ENCODE measurements around the gene TEX28. TPM values are rescaled to one million over a fixed set of nuclear protein-coding genes. Genes with fewer than 3 reads are reported as not detected.

Gene TEX28
- total and polyA plus RNA-seq, 2 donors (not counting 1 experiment from before 2014, with no cell fraction given), result not detected

DNA sequence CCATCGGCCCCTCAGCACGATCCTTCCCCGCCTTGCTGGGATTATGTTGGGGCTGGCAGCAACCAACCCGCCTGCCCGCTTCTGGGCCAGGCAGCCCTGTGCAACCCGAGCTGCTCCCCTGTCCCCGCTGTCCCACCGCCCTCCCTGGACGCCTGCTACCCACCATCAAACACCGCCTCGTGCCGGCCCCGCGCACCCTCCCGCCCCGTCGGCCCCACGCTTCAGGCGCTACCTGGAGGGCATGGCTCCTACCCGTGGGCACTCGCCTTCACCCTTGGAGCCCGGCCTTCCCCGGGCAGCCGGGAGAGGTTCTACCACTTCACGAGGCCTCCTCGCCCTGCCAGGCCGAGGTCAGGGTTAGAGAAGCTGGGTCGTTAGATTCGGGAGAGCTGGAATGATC lies 37.6 kb upstream of the TEX28 start:
- Histone ChIP-seq H3K4me1 (ENCODE audit: control insufficient read depth, extremely low read depth, insufficient read depth, low read length) (no peaks in the 10 kb centered on the region), H3K4me2 (ENCODE audit: extremely low read depth, insufficient read depth, low read length) (no peak overlapping the region), H3K27ac (ENCODE audit: insufficient read depth, low read length) (no peak overlapping the region), H3K9ac (ENCODE audit: insufficient read depth, low read length) (no peak overlapping the region), H2AFZ (ENCODE audit: low read length) (no peak overlapping the region), H3K9me3 (ENCODE audit: control insufficient read depth, insufficient read depth, low read depth, low read length) (no peaks in the 10 kb centered on the region), H4K20me1 (ENCODE audit: control insufficient read depth, extremely low read depth, insufficient read depth, low read length) (no peaks in the 10 kb centered on the region), H3K79me2 (ENCODE audit: control insufficient read depth, insufficient read depth, low read length) (no peaks in the 10 kb centered on the region), H3K27me3 (ENCODE audit: control insufficient read depth, insufficient read depth, low read length) (peaks cover 2% of the 10 kb centered on the region), H3K4me3 (replicated peaks in 1 of 4; ENCODE audit: control extremely low read depth in 1 of 4, insufficient read depth in 1 of 4, low read depth in 3 of 4, low read length in 4 of 4) (no peak overlapping the region), H3K36me3 (ENCODE audit: control insufficient read depth, insufficient read depth, low read length) (no peaks in the 10 kb centered on the region)
- TF ChIP-seq, protein P1, sequence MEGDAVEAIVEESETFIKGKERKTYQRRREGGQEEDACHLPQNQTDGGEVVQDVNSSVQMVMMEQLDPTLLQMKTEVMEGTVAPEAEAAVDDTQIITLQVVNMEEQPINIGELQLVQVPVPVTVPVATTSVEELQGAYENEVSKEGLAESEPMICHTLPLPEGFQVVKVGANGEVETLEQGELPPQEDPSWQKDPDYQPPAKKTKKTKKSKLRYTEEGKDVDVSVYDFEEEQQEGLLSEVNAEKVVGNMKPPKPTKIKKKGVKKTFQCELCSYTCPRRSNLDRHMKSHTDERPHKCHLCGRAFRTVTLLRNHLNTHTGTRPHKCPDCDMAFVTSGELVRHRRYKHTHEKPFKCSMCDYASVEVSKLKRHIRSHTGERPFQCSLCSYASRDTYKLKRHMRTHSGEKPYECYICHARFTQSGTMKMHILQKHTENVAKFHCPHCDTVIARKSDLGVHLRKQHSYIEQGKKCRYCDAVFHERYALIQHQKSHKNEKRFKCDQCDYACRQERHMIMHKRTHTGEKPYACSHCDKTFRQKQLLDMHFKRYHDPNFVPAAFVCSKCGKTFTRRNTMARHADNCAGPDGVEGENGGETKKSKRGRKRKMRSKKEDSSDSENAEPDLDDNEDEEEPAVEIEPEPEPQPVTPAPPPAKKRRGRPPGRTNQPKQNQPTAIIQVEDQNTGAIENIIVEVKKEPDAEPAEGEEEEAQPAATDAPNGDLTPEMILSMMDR (conservative IDR thresholded peaks at IDR 0.05 in 1 of 2, IDR thresholded peaks at IDR 0.05 in 1 of 2; ENCODE audit: low read depth in 1 of 2, low read length in 2 of 2), result no peak
- no peak for TF ChIP-seq EZH2 (IDR thresholded peaks at IDR 0.05; ENCODE audit: low read length, missing control alignments)
- no peak for DNase-seq (ENCODE audit: low read depth in 2 of 2)

DNA sequence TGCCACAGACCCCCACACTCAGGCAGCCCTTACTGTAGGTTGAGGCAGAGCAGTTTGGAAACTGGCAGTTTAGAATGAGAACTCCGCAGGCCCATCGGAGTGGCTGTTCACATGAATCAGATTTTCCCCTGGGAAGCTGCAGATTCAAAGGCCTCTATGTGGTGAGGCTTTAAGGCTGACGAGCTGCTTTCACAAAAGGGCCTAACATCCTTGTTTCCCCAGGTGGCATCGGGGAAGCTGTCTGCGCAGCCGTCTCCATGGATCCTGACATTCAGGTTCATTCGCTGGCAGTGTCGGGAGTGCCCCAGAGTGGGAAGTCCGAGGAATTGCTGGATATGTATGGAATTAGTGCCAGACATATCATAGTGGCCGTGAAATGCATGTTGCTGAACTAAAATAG lies 34.4 kb upstream of the TEX28 start:
- Histone ChIP-seq H3K4me3 (replicated peaks in 1 of 4; ENCODE audit: control extremely low read depth in 1 of 4, insufficient read depth in 1 of 4, low read depth in 3 of 4, low read length in 4 of 4) (no peak overlapping the region), H4K20me1 (ENCODE audit: control insufficient read depth, extremely low read depth, insufficient read depth, low read length) (no peaks in the 10 kb centered on the region), H3K79me2 (ENCODE audit: control insufficient read depth, insufficient read depth, low read length) (no peaks in the 10 kb centered on the region), H3K9me3 (ENCODE audit: control insufficient read depth, insufficient read depth, low read depth, low read length) (no peaks in the 10 kb centered on the region), H3K27me3 (ENCODE audit: control insufficient read depth, insufficient read depth, low read length) (peaks cover 7% of the 10 kb centered on the region), H3K9ac (ENCODE audit: insufficient read depth, low read length) (no peak overlapping the region), H3K36me3 (ENCODE audit: control insufficient read depth, insufficient read depth, low read length) (no peaks in the 10 kb centered on the region), H3K4me2 (ENCODE audit: extremely low read depth, insufficient read depth, low read length) (no peak overlapping the region), H2AFZ (ENCODE audit: low read length) (no peak overlapping the region), H3K27ac (ENCODE audit: insufficient read depth, low read length) (no peak overlapping the region), H3K4me1 (ENCODE audit: control insufficient read depth, extremely low read depth, insufficient read depth, low read length) (no peaks in the 10 kb centered on the region)
- TF ChIP-seq, protein P1 (conservative IDR thresholded peaks at IDR 0.05 in 1 of 2, IDR thresholded peaks at IDR 0.05 in 1 of 2; ENCODE audit: low read depth in 1 of 2, low read length in 2 of 2), result no peak
- no peak for TF ChIP-seq EZH2 (IDR thresholded peaks at IDR 0.05; ENCODE audit: low read length, missing control alignments)
- DNase-seq (ENCODE audit: low read depth in 2 of 2), result no peak

DNA sequence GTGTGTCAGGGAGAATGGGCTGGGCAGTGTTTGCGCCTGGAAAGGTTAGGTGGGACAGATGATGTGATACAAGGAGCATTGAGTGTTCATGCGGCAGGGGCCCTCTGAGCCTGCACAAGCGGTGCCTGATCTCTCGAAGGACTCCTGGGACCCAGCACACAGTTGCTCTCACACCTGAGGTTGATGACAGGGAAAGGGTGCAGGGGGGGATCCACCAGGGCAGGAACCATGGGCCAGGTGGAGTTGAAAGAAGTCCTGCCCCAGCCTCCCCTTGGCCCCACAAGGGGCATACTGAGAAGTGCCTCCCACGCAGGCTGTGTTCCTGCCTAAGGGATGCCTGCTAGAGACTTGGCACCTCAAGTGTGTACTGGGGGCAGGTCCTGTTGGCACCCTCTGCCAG lies 33.7 kb upstream of the TEX28 start:
- TF ChIP-seq EZH2 (IDR thresholded peaks at IDR 0.05; ENCODE audit: low read length, missing control alignments), result no peak
- TF ChIP-seq, protein P1 (conservative IDR thresholded peaks at IDR 0.05 in 1 of 2, IDR thresholded peaks at IDR 0.05 in 1 of 2; ENCODE audit: low read depth in 1 of 2, low read length in 2 of 2), result no peak
- no peak overlapping the region for H3K9ac ChIP-seq (ENCODE audit: insufficient read depth, low read length)
- H3K27me3 ChIP-seq (ENCODE audit: control insufficient read depth, insufficient read depth, low read length), result peaks cover 7% of the 10 kb centered on the region
- H3K4me3 ChIP-seq (replicated peaks in 1 of 4; ENCODE audit: control extremely low read depth in 1 of 4, insufficient read depth in 1 of 4, low read depth in 3 of 4, low read length in 4 of 4), result no peak overlapping the region
- H3K79me2 ChIP-seq (ENCODE audit: control insufficient read depth, insufficient read depth, low read length), result no peaks in the 10 kb centered on the region
- no peak for DNase-seq (ENCODE audit: low read depth in 2 of 2)
- no peak overlapping the region for H3K4me2 ChIP-seq (ENCODE audit: extremely low read depth, insufficient read depth, low read length)
- H3K9me3 ChIP-seq (ENCODE audit: control insufficient read depth, insufficient read depth, low read depth, low read length), result no peaks in the 10 kb centered on the region
- no peaks in the 10 kb centered on the region for H4K20me1 ChIP-seq (ENCODE audit: control insufficient read depth, extremely low read depth, insufficient read depth, low read length)
- H3K36me3 ChIP-seq (ENCODE audit: control insufficient read depth, insufficient read depth, low read length), result no peaks in the 10 kb centered on the region
- no peaks in the 10 kb centered on the region for H3K4me1 ChIP-seq (ENCODE audit: control insufficient read depth, extremely low read depth, insufficient read depth, low read length)
- no peak overlapping the region for H2AFZ ChIP-seq (ENCODE audit: low read length)
- H3K27ac ChIP-seq (ENCODE audit: insufficient read depth, low read length), result no peak overlapping the region
